ENCODE results near the gene KIF26A. TPM values are rescaled to one million over a fixed set of nuclear protein-coding genes. Genes with fewer than 3 reads are reported as not detected.
"Not testable (repeated sequence)": the region's sequence is repeated elsewhere in the genome, so short reads cannot be mapped to it uniquely, and the experiment has no call there.

KIF26A gene
- total RNA-seq, 1 experiment from 2014 or later = 61.0 TPM

GRCh38 chr14:104147346-104148125 lies 9.1 kb downstream of the KIF26A start:
- Histone ChIP-seq H3K27me3 (ENCODE audit: control insufficient read depth, insufficient read depth, low read length) (no peaks in the 10 kb centered on the region), H3K36me3 (replicated peaks; ENCODE audit: control insufficient read depth, insufficient read depth, low read length) (no peaks in the 10 kb centered on the region; the same call in none of the 2 replicates), H3K4me3 (ENCODE audit: insufficient read depth, low read depth, low read length) (no peak overlapping the region)
- DNase-seq = peak; percentile 81

DNA sequence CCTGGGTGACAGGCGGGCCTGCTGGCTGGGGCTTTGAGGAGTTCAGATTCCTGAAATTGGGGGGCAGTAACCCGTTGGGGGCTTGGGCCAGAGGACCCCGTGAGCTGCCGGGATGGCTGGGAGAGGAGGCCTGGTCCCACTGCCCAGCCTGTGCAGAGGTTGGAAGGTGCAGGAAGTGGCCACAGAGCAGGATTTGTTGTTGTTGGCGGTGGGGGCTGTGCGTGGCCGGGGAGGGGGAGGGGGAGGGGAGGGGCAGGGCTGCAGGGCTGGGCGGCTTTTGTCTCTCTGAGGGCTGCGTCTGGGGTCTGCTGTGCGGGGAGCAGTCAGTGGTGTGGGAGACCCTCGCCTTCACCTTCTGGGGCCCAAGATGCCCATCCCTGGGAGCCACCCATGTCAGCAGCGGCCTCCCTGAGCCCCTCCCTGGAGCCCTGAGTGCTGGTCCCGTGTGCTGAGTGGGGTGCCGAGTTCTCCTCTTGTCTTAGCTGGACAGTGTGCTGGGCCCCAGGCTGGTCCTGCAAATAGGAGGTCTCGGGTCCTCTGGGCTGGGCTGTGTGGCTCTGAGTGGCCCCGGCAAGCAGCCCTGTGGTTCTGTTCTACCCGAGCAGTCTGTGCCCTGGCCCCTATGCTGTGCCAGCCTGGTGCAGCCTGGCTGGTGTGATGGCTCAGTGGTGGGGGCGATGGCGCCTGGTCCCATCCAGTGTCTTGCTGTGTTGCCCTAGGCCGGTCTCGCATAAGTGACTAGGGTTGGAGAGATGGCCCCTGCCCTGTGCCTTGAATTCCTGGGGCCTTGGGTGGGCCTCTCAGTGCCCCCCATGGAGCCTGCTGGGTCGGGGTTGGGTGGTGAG lies 10.3 kb downstream of the KIF26A start:
- H3K36me3 ChIP-seq (replicated peaks; ENCODE audit: control insufficient read depth, insufficient read depth, low read length) = peaks cover 1% of the 10 kb centered on the region; the same call in 1 of the 2 replicates
- H3K4me3 ChIP-seq (ENCODE audit: insufficient read depth, low read depth, low read length) = no peak overlapping the region
- peak; percentile 84 for DNase-seq
- no peaks in the 10 kb centered on the region for H3K27me3 ChIP-seq (ENCODE audit: control insufficient read depth, insufficient read depth, low read length)

DNA sequence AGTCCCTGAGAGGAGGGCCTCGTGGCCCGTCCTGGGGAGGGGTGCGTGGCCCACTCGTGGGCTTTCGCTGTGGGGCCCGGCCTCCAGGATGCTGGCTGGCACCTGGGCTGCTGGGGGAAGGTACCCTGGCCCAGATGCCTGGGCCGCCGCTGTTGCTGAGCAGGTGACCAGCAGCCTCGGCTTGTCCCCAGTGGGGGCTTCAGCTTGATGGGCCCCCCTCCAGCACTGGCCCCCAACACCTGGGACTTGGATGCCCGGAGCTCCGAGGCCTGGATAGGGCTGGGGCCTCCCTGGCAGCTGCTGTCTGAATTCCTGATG lies 10.8 kb downstream of the KIF26A start:
- Histone ChIP-seq H3K27me3 (ENCODE audit: control insufficient read depth, insufficient read depth, low read length) (no peaks in the 10 kb centered on the region), H3K4me3 (ENCODE audit: insufficient read depth, low read depth, low read length) (no peak overlapping the region), H3K36me3 (replicated peaks; ENCODE audit: control insufficient read depth, insufficient read depth, low read length) (peaks cover 1% of the 10 kb centered on the region; the same call in 1 of the 2 replicates)
- DNase-seq = peak; percentile 82

- Histone ChIP-seq H3K27me3 (ENCODE audit: control insufficient read depth, insufficient read depth, low read length) (no peaks in the 10 kb centered on the region), H3K4me3 (ENCODE audit: insufficient read depth, low read depth, low read length) (no peak overlapping the region), H3K36me3 (replicated peaks; ENCODE audit: control insufficient read depth, insufficient read depth, low read length) (peaks cover 1% of the 10 kb centered on the region; the same call in 1 of the 2 replicates)
- DNase-seq = peak; percentile 97
Observed at GRCh38 chr14:104149617-104150135, 11.3 kb downstream of the KIF26A start.

- Histone ChIP-seq H3K36me3 (replicated peaks; ENCODE audit: control insufficient read depth, insufficient read depth, low read length) (peaks cover 1% of the 10 kb centered on the region; the same call in 1 of the 2 replicates), H3K4me3 (ENCODE audit: insufficient read depth, low read depth, low read length) (no peak overlapping the region), H3K27me3 (ENCODE audit: control insufficient read depth, insufficient read depth, low read length) (no peaks in the 10 kb centered on the region)
- DNase-seq = no peak
Observed at GRCh38 chr14:104150136-104151025, 12.0 kb downstream of the KIF26A start.

GRCh38 chr14:104151026-104151381 lies 12.6 kb downstream of the KIF26A start:
- H3K27me3 ChIP-seq (ENCODE audit: control insufficient read depth, insufficient read depth, low read length) = no peaks in the 10 kb centered on the region
- H3K36me3 ChIP-seq (replicated peaks; ENCODE audit: control insufficient read depth, insufficient read depth, low read length) = peaks cover 1% of the 10 kb centered on the region; the same call in 1 of the 2 replicates
- no peak overlapping the region for H3K4me3 ChIP-seq (ENCODE audit: insufficient read depth, low read depth, low read length)
- no peak for DNase-seq

DNA sequence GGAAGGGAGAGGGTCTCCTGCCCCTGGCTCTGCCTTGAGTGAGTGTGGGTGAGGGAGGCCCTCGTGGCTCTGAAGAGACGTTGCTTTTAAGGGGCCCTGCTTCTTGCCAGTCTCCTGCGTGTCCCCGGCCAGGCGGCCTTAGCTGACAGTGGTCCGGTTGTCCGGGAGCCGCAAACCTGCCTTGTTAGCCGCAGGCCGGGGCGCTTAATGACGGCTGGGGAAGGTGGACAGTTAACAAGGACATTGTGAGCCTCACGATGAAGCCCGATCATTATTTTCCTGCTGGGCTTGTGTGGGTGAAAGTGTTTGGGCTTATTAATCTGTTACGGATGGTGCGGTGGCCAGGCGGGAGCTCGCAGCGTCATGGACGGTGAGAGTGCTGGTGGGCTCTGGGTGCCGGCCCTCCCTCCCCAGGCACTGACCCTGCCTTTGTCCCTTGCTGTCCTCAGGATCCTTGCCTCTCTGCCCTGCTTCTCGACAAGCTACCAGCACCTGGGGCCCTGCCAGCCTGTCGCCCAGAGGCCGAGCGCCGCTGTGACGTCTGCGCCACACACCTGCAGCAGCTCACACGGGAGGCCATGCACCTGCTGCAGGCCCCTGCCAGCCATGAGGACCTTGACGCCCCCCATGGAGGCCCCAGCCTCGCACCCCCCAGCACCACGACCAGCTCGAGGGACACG lies 13.3 kb downstream of the KIF26A start:
- DNase-seq = no peak

GRCh38 chr14:104152246-104152575 lies 13.8 kb downstream of the KIF26A start:
- Histone ChIP-seq H3K36me3 (replicated peaks; ENCODE audit: control insufficient read depth, insufficient read depth, low read length) (peaks cover 1% of the 10 kb centered on the region; the same call in 1 of the 2 replicates), H3K27me3 (ENCODE audit: control insufficient read depth, insufficient read depth, low read length) (no peaks in the 10 kb centered on the region), H3K4me3 (ENCODE audit: insufficient read depth, low read depth, low read length) (no peak overlapping the region)
- no peak for DNase-seq

More for the DNA sequence above, 13.3 kb downstream of the KIF26A start:
- peaks cover 1% of the 10 kb centered on the region; the same call in 1 of the 2 replicates for H3K36me3 ChIP-seq (replicated peaks; ENCODE audit: control insufficient read depth, insufficient read depth, low read length)
- H3K27me3 ChIP-seq (ENCODE audit: control insufficient read depth, insufficient read depth, low read length) = no peaks in the 10 kb centered on the region
- no peak overlapping the region for H3K4me3 ChIP-seq (ENCODE audit: insufficient read depth, low read depth, low read length)

GRCh38 chr14:104152686-104153393 lies 14.5 kb downstream of the KIF26A start:
- peaks cover 1% of the 10 kb centered on the region; the same call in 1 of the 2 replicates for H3K36me3 ChIP-seq (replicated peaks; ENCODE audit: control insufficient read depth, insufficient read depth, low read length)
- no peak for DNase-seq
- no peak overlapping the region for H3K4me3 ChIP-seq (ENCODE audit: insufficient read depth, low read depth, low read length)
- no peaks in the 10 kb centered on the region for H3K27me3 ChIP-seq (ENCODE audit: control insufficient read depth, insufficient read depth, low read length)

DNA sequence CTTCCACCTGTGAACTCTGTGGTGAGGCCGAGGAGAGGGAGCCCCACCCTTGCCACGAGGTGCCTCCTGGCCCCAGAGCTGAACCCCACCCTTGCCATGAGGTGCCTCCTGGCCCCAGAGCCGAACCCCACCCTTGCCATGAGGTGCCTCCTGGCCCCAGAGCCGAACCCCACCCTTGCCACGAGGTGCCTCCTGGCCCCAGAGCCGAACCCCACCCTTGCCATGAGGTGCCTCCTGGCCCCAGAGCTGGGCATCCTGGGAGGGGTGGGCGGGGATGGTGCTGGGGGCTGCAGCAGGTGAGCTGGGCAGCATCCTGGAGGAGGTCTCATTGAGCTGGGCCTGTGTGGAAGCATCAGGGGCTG lies 15.0 kb downstream of the KIF26A start:
- not testable (repeated sequence) for DNase-seq; H3K4me3 ChIP-seq (ENCODE audit: insufficient read depth, low read depth, low read length)

GRCh38 chr14:104154246-104154645 lies 15.9 kb downstream of the KIF26A start:
- no peaks in the 10 kb centered on the region for H3K27me3 ChIP-seq (ENCODE audit: control insufficient read depth, insufficient read depth, low read length)
- DNase-seq = no peak
- peaks cover 1% of the 10 kb centered on the region; the same call in 1 of the 2 replicates for H3K36me3 ChIP-seq (replicated peaks; ENCODE audit: control insufficient read depth, insufficient read depth, low read length)
- H3K4me3 ChIP-seq (ENCODE audit: insufficient read depth, low read depth, low read length) = no peak overlapping the region

More for the DNA sequence above, 15.0 kb downstream of the KIF26A start:
- not testable (repeated sequence) for H3K27me3 ChIP-seq (ENCODE audit: control insufficient read depth, insufficient read depth, low read length); H3K36me3 ChIP-seq (replicated peaks; ENCODE audit: control insufficient read depth, insufficient read depth, low read length)

DNA sequence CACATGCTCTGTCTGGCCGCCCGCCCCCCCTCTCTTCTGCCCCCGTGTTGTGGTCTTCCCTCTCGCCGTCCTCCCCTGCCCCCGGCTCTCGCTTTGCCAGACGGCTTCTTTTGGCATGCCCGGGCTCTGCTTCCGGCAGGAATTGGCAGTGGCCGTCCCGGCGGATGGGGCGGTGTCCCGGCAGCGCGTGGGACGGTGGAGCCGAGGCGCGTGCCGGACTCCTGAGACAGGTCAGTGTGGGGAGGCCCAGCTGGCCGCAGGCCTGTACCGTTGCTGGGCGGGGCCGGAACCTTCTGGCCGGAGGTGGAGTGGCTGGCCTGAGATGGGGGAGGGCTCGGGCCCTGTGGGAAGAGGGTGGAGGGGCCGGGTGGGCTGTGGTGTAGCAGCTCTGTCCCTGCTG lies 17.1 kb downstream of the KIF26A start:
- peaks cover 1% of the 10 kb centered on the region; the same call in 1 of the 2 replicates for H3K36me3 ChIP-seq (replicated peaks; ENCODE audit: control insufficient read depth, insufficient read depth, low read length)
- H3K27me3 ChIP-seq (ENCODE audit: control insufficient read depth, insufficient read depth, low read length) = no peaks in the 10 kb centered on the region

GRCh38 chr14:104156142-104156541 lies 17.8 kb downstream of the KIF26A start:
- H3K36me3 ChIP-seq (replicated peaks; ENCODE audit: control insufficient read depth, insufficient read depth, low read length) = peaks cover 1% of the 10 kb centered on the region; the same call in 1 of the 2 replicates
- H3K27me3 ChIP-seq (ENCODE audit: control insufficient read depth, insufficient read depth, low read length) = no peaks in the 10 kb centered on the region
- no peak overlapping the region for H3K4me3 ChIP-seq (ENCODE audit: insufficient read depth, low read depth, low read length)
- DNase-seq = no peak

More for the DNA sequence above, 17.1 kb downstream of the KIF26A start:
- H3K4me3 ChIP-seq (ENCODE audit: insufficient read depth, low read depth, low read length) = no peak overlapping the region
- DNase-seq = no peak
